Neuronal stem cell (in vitro differentiated cells): ENCODE data around the gene GSTP1.
"Not testable (repeated sequence)": the region's sequence is repeated elsewhere in the genome, so short reads cannot be mapped to it uniquely, and the experiment has no call there.

ENCODE experiments used
- DNase-seq: peaks from one replicate; pipeline ENCODE4 v3.0.0-alpha.2; 2013; ENCODE audit warnings: low spot score
- H2AFZ ChIP-seq: one replicate; pipeline ENCODE4 v1.6.1; 2013; ENCODE audit warnings: mild to moderate bottlenecking, low read length, inconsistent platforms
- H2AK5ac ChIP-seq: 2 replicates; pipeline ENCODE4 v1.6.1; 2013; ENCODE audit warnings: low read depth, mild to moderate bottlenecking, inconsistent platforms, low read length, moderate library complexity, mixed read lengths
- H2BK120ac ChIP-seq: 2 replicates; pipeline ENCODE4 v1.6.1; 2013; ENCODE audit warnings: low read depth, mild to moderate bottlenecking, inconsistent platforms, low read length, moderate library complexity, mixed read lengths
- H2BK12ac ChIP-seq: one replicate; pipeline ENCODE4 v1.6.1; 2013; ENCODE audit warnings: low read length, inconsistent platforms
- H2BK15ac ChIP-seq: 2 replicates; pipeline ENCODE4 v1.6.1; 2013; ENCODE audit warnings: mild to moderate bottlenecking, low read length, inconsistent platforms, mixed read lengths
- H2BK5ac ChIP-seq: one replicate; pipeline ENCODE4 v1.6.1; 2013; ENCODE audit warnings: inconsistent platforms, mild to moderate bottlenecking, low read length, moderate library complexity
- H3K14ac ChIP-seq: one replicate; pipeline ENCODE4 v1.6.1; 2013; ENCODE audit warnings: low read length, inconsistent platforms
- H3K18ac ChIP-seq: 2 replicates; pipeline ENCODE4 v1.6.1; 2013; ENCODE audit warnings: low read length, inconsistent platforms
- H3K23ac ChIP-seq: 2 replicates; pipeline ENCODE4 v1.6.1; 2013; ENCODE audit warnings: low read depth, mild to moderate bottlenecking, mixed read lengths, low read length, inconsistent platforms; ENCODE audit not compliant: poor library complexity
- H3K27ac ChIP-seq: replicated peaks from 3 replicates; pipeline ENCODE4 v1.5.1; 2013; ENCODE audit warnings: low read length, inconsistent platforms
- H3K27me3 ChIP-seq, 3 experiments: 2 replicates each; pipeline ENCODE4 v1.6.1; 2013; ENCODE audit warnings: low read length in 3 of 3, mild to moderate bottlenecking in 2 of 3, inconsistent platforms in 1 of 3, low read depth in 1 of 3, mixed read lengths in 1 of 3, moderate library complexity in 1 of 3; ENCODE audit not compliant: control insufficient read depth in 3 of 3, insufficient read depth in 3 of 3
- H3K36me3 ChIP-seq, 2 donors: replicated peaks in 1 of 2; 2 replicates each; pipeline ENCODE4 v1.6.1; 2013; ENCODE audit warnings: low read length in 2 of 2; ENCODE audit not compliant: control insufficient read depth in 2 of 2, insufficient read depth in 2 of 2
- H3K4ac ChIP-seq: 2 replicates; pipeline ENCODE4 v1.6.1; 2013; ENCODE audit warnings: inconsistent platforms, mild to moderate bottlenecking, low read length, moderate library complexity
- H3K4me1 ChIP-seq, 2 donors: 1 replicate in 1 of 2; 2 replicates in 1 of 2; pipeline ENCODE4 v1.6.1; 2013; ENCODE audit warnings: low read length in 2 of 2, low read depth in 1 of 2; ENCODE audit not compliant: control insufficient read depth in 2 of 2, insufficient read depth in 1 of 2
- H3K4me2 ChIP-seq: one replicate; pipeline ENCODE4 v1.6.1; 2013; ENCODE audit warnings: mild to moderate bottlenecking, low read length, inconsistent platforms; ENCODE audit not compliant: insufficient read depth, poor library complexity, severe bottlenecking
- H3K4me3 ChIP-seq, 2 donors: 2 replicates each; pipeline ENCODE4 v1.5.1; 2013; ENCODE audit warnings: low read length in 2 of 2, mild to moderate bottlenecking in 2 of 2, inconsistent platforms in 1 of 2, moderate library complexity in 1 of 2
- H3K79me1 ChIP-seq: one replicate; pipeline ENCODE4 v1.6.1; 2013; ENCODE audit warnings: low read depth, mild to moderate bottlenecking, inconsistent platforms, low read length, moderate library complexity
- H3K9ac ChIP-seq: one replicate; pipeline ENCODE4 v1.6.1; 2013; ENCODE audit warnings: mild to moderate bottlenecking, low read depth, low read length, inconsistent platforms; ENCODE audit not compliant: poor library complexity
- H3K9me3 ChIP-seq, 2 donors: replicated peaks in 1 of 2; 2 replicates each; pipeline versions ENCODE3 to v1.6.1; 2013; ENCODE audit warnings: low read length in 2 of 2, mild to moderate bottlenecking in 2 of 2, inconsistent platforms in 1 of 2, low read depth in 1 of 2, mixed read lengths in 1 of 2, moderate library complexity in 1 of 2; ENCODE audit not compliant: control insufficient read depth in 2 of 2, insufficient read depth in 1 of 2
- H4K8ac ChIP-seq: one replicate; pipeline ENCODE4 v1.6.1; 2013; ENCODE audit warnings: low read depth, mild to moderate bottlenecking, inconsistent platforms, low read length, moderate library complexity
- H4K91ac ChIP-seq: one replicate; pipeline ENCODE4 v1.6.1; 2013; ENCODE audit warnings: low read length, low read depth, mild to moderate bottlenecking, inconsistent platforms; ENCODE audit not compliant: poor library complexity
- WGBS, 2 donors: extraction: QIAGEN DNeasy Blood & Tissue Kit; methylation state at CpG; one replicate each; pipeline ENCODE4 v1.1.7; 2013; ENCODE audit warnings: missing lambda C conversion rate in 2 of 2, mixed read lengths in 1 of 2; ENCODE audit not compliant: insufficient read length in 2 of 2, insufficient replicate concordance in 1 of 2; ENCODE audit errors: extremely low coverage in 2 of 2; 5-methylcytosine and 5-hydroxymethylcytosine counted together

The GSTP1 gene

GRCh38 chr11:67623795-67624194 is 40.2 kb downstream of the GSTP1 start:
- not testable (repeated sequence) for H3K79me1 ChIP-seq, H2BK5ac ChIP-seq, H3K4ac ChIP-seq, H3K9ac ChIP-seq, H4K91ac ChIP-seq, DNase-seq, H2BK15ac ChIP-seq, H3K14ac ChIP-seq, H3K23ac ChIP-seq, H2BK120ac ChIP-seq, H3K18ac ChIP-seq, H2BK12ac ChIP-seq, H3K4me2 ChIP-seq, H3K27ac ChIP-seq, H3K4me3 ChIP-seq, H2AK5ac ChIP-seq, H3K9me3 ChIP-seq, H3K4me1 ChIP-seq, H2AFZ ChIP-seq, H3K27me3 ChIP-seq, H4K8ac ChIP-seq, H3K36me3 ChIP-seq
- WGBS, 2 donors = no CpG with 5 or more reads among the region's 1 CpG

- not testable (repeated sequence) for H3K4ac ChIP-seq, H2BK15ac ChIP-seq, H3K79me1 ChIP-seq, H3K14ac ChIP-seq, H3K18ac ChIP-seq, H3K4me3 ChIP-seq, H4K91ac ChIP-seq, H2BK120ac ChIP-seq, H2BK5ac ChIP-seq, H3K9ac ChIP-seq, H2AK5ac ChIP-seq, H3K36me3 ChIP-seq, H4K8ac ChIP-seq, H3K9me3 ChIP-seq, H2AFZ ChIP-seq, DNase-seq, H3K4me1 ChIP-seq, H3K27me3 ChIP-seq, H3K23ac ChIP-seq, H3K27ac ChIP-seq, H3K4me2 ChIP-seq, H2BK12ac ChIP-seq
- no CpG with 5 or more reads among the region's 10 CpGs for WGBS, 2 donors
Measured at GRCh38 chr11:67626131-67626833, 42.7 kb downstream of the GSTP1 start.

GRCh38 chr11:67626970-67627369 is 43.4 kb downstream of the GSTP1 start:
- H4K91ac ChIP-seq = no peak overlapping the region
- H2AFZ ChIP-seq = no peak overlapping the region

GRCh38 chr11:67627441-67627811 is 43.8 kb downstream of the GSTP1 start:
- peak overlapping the region; percentile 13 for H3K18ac ChIP-seq
- H2BK5ac ChIP-seq = no peak overlapping the region
- peak overlapping the region; percentile 84 for H2BK12ac ChIP-seq
- no peak overlapping the region for H2BK15ac ChIP-seq
- no peak for DNase-seq
- H2AK5ac ChIP-seq = peak overlapping the region; percentile 75
- peaks cover 8 to 16% of the 10 kb centered on the region in 2 donors for H3K4me1 ChIP-seq
- H2AFZ ChIP-seq = no peak overlapping the region
- no peak overlapping the region for H3K4ac ChIP-seq
- peak overlapping the region; percentile 63 for H3K27ac ChIP-seq
- H3K23ac ChIP-seq = peak overlapping the region; percentile 89
- H3K27me3 ChIP-seq = no peaks in the 10 kb centered on the region
- no peaks in the 10 kb centered on the region for H3K9me3 ChIP-seq
- H4K91ac ChIP-seq = no peak overlapping the region
- no peak overlapping the region for H3K4me3 ChIP-seq
- H3K14ac ChIP-seq = no peak overlapping the region
- no peak overlapping the region for H3K9ac ChIP-seq
- no peaks in the 10 kb centered on the region for H3K79me1 ChIP-seq
- H3K4me2 ChIP-seq = no peak overlapping the region
- H2BK120ac ChIP-seq = no peak overlapping the region
- H3K36me3 ChIP-seq = peaks cover 5% of the 10 kb centered on the region in 2 donors
- no peak overlapping the region for H4K8ac ChIP-seq
- no CpG with 5 or more reads among the region's 6 CpGs for whole genome bisulfite sequencing, 2 donors

More at GRCh38 chr11:67626970-67627369, 43.4 kb downstream of the GSTP1 start:
- H2BK12ac ChIP-seq = no peak overlapping the region
- peak overlapping the region; percentile 63 for H3K27ac ChIP-seq
- H2BK15ac ChIP-seq = no peak overlapping the region
- H3K4me2 ChIP-seq = no peak overlapping the region
- no peaks in the 10 kb centered on the region for H3K79me1 ChIP-seq
- no peak overlapping the region for H2BK5ac ChIP-seq
- H4K8ac ChIP-seq = no peak overlapping the region
- H3K27me3 ChIP-seq = no peaks in the 10 kb centered on the region
- H3K18ac ChIP-seq = no peak overlapping the region
- no CpG with 5 or more reads among the region's 10 CpGs for WGBS, 2 donors
- H2AK5ac ChIP-seq = no peak overlapping the region
- H3K4me3 ChIP-seq = no peak overlapping the region
- H3K4ac ChIP-seq = no peak overlapping the region
- H2BK120ac ChIP-seq = no peak overlapping the region
- no peak overlapping the region for H3K14ac ChIP-seq
- peaks cover 8 to 11% of the 10 kb centered on the region in 2 donors for H3K4me1 ChIP-seq
- no peaks in the 10 kb centered on the region for H3K9me3 ChIP-seq
- no peak for DNase-seq
- peak overlapping the region; percentile 70 for H3K9ac ChIP-seq
- H3K36me3 ChIP-seq = peaks cover 5% of the 10 kb centered on the region in 2 donors
- H3K23ac ChIP-seq = no peak overlapping the region
